ENCODE measurements around the gene FBXW7.

Gene FBXW7

DNA sequence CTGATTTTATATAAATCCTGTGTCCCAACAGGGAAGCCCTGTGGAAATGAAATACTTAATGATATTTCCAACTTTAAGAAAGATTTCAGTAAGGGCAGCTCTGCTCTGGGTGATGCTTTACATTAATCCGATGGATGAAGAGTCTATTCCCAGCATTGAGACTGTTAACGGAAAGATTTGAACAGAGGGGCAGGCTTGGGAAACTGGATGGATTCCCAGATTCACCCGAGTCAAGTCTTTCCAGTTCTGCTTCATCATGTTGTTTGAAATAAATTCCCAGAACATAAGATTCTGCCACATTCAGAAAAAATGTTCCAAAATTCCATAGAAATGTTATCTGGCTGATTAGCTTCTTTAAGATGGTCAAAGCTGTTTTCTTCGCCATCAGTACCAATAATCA is 246.0 kb downstream of the FBXW7 start:
- peak; percentile 45 for DNase-seq (ENCODE audit: low read depth, low spot score)

- DNase-seq (ENCODE audit: low read depth, low spot score): no peak
Observed at GRCh38 chr4:152289541-152289940, 246.4 kb downstream of the FBXW7 start.

DNA sequence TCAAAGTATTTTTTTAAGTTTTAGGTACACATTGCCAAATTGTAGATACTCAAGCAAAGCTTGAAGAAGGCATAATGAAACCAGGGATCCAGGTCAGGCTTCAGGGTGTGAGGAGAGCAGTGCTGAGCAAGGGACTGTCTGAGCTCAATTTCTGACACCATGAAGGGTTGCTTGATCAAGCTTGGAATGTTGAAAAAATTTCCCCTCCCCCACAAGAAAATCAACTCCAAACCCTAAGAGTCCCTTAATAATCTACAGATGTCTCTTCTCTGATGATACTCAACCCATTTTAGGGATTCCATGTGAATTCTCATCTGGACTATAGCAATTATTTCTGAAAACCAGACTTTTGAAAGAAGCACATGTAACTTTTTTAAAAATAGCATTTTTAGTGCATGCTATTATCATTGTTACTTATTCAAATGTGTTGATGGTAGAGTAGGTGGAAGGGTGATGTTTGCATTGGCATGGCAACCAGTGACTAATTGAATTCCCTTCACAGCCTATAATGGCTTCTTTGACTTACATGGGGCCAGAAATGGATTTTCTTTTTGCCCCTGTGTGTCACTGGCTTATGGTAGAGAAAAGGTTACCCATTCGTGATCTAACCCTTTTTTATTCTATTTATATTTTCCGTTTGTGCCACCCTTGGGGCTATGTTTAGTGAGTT is 252.0 kb downstream of the FBXW7 start:
- DNase-seq (ENCODE audit: low read depth, low spot score): peak; percentile 63

DNA sequence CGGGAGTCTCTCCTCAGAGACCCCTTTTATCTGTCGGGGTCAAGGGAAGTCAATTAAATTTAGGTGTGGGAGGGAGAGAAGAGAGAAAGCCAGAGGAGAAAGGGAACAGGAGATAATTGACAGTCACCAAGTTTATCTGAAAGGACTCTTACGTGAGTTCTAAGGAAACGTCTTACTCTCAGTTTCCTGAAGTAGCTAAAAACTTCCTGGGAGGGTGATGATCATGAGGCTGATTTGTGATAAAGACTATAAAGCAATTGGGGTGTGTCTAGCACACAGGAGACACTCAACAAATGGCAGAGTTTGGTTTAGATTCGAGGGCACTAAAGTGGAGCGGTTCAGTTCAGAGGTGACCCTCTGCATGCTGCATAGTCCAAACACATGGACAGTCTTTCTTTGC is 254.1 kb downstream of the FBXW7 start:
- DNase-seq (ENCODE audit: low read depth, low spot score): no peak

GRCh38 chr4:152281211-152281610 is 254.7 kb downstream of the FBXW7 start:
- peak; percentile 66 for DNase-seq (ENCODE audit: low read depth, low spot score)

DNA sequence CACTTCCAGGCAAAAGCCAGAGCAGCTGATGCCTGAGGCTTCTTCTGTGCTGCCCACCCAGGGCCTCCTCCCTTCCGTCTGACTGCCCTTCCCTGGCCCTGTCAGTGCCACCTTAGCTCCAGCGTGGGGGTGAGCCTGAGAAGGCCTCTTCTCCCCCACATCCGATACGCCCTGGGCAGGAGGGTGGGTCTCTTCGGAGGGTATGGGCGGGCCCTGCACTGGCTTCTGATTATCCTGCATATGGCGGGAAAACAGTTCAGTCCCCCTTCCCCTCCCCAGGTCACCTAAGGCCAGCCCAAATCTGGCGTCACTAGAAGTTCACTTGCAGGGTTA is 256.7 kb downstream of the FBXW7 start:
- DNase-seq (ENCODE audit: low read depth, low spot score): no peak

DNA sequence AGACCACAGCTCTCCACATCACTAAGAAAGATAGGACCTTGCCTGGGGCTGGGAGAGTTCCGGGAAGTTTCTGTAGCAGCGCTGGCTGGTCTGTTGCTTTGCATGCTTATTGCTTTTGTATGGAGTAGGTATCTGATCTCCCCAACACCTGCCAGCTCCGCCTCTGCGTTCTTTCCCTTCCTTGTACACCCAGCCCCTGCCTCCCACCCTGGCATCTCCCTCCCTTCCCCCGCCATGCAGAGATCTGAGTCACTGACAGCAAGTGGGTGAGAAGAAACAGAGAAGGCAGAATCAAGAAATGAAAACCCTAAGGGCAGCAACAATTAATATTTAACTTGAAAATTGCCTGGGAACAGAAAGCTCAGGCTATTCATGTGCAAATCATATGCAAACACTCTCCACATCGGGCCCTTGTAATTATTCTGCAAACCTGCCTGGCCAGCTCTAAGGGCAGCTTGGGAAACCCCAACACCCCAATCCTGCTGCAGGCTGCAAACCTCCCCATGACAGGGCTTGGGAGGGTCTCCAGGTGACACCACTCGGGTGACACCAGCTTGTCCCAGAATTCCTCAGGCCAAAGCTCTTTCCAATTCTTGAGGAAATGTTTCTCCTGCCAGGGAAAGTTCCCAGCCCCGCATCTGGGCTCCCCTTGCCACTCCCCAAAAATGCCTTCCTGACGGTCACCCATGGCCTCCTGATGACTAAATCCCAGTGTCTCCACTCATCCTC is 257.2 kb downstream of the FBXW7 start:
- DNase-seq (ENCODE audit: low read depth, low spot score): peak; percentile 28

DNA sequence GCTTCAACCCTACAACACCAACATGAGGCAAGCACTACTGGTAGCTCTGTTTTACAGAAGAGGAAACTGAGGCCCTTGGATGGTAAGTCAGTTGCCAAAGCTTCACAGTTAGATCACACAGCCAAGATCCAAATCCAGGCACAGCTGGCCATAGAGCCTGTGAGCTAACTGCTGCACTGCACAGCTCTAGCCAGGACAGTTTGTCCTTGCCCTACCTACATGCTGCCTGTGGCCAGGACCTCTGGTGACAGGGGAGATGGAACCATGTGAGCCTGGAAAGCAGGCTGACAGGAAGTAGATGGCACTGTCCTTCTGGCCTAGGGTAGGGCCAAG is 257.8 kb downstream of the FBXW7 start:
- peak; percentile 6 for DNase-seq (ENCODE audit: low read depth, low spot score)

DNA sequence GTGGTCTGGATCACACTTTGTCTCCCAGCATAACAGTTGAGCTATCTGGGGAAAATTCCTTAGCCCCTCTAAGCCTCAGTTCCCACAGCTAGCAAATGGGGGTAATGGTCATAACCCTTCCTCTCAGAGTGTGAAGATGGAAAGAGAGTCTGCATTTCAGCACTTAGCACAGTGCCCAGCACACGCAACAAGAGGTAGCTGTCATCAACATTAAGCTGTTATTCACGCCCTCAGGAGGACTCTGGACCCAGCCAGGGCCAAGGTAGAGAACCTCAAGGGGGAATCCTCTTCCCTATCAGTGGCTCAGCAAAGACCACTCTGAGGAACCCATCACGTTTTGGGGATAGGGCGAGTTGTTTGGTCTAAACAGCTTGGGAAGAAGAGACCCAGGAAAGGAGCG is 258.6 kb downstream of the FBXW7 start:
- no peak for DNase-seq (ENCODE audit: low read depth, low spot score)

DNA sequence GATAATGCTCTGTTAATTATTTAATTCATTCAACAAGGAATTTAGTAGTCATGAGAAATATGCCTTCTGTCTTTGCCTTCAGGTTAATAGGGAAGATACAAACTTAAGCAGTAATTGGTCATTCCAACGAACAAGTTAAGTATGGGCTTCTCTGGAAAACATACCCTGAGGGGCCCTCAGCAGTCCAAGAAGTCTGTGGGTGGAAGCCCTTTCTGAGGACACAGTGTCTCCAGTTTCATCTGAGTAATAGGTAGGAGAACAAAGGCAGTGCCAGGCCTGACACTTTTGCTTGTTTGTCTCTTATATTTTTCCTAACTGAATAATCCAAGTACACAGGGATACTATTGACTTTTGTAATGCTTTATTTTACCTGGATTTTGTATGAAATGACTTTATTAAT is 262.5 kb downstream of the FBXW7 start:
- peak; percentile 25 for DNase-seq (ENCODE audit: low read depth, low spot score)

Measured in astrocyte of the hippocampus (primary cell).